HG03460 (cell line): ENCODE results near the gene ARRDC3.
"Not testable (repeated sequence)": the region's sequence is repeated elsewhere in the genome, so short reads cannot be mapped to it uniquely, and the experiment has no call there.

ENCODE experiments used
- ATAC-seq: cut with Tn5 transposase; IDR thresholded peaks from one replicate; pipeline ENCODE4 v1.9.1; 2021; ENCODE audit not compliant: unreplicated experiment

Gene ARRDC3

DNA sequence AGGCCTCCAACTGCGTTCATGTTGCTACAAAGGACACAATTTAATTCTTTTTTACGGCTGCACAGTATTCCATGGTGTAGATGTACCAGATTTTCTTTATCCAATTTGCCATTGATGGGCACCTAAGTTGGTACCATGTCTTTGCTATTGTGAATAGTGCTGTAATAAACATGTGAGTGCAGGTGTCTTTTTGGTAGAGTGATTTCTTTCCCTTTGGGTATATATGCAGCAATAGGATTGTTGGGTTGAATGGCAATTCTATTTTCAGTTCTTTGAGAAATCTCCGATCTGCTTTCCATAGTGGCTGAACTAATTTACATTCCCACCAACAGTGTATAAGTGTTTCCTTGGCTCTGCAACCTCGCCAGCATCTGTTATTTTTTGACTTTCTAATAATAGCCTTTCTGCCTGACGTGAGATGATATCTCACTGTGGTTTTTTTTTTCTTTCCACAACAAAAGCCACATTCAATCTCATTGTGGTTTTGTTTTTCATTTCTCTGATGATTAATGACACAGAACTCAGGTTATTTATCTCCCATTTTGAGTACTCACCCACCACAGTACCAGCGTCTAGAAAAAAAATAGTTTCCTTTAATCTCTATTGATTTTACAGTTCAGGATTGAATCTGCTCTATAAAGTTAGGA lies 21.9 kb downstream of the ARRDC3 start:
- peak; percentile 78 for ATAC-seq

DNA sequence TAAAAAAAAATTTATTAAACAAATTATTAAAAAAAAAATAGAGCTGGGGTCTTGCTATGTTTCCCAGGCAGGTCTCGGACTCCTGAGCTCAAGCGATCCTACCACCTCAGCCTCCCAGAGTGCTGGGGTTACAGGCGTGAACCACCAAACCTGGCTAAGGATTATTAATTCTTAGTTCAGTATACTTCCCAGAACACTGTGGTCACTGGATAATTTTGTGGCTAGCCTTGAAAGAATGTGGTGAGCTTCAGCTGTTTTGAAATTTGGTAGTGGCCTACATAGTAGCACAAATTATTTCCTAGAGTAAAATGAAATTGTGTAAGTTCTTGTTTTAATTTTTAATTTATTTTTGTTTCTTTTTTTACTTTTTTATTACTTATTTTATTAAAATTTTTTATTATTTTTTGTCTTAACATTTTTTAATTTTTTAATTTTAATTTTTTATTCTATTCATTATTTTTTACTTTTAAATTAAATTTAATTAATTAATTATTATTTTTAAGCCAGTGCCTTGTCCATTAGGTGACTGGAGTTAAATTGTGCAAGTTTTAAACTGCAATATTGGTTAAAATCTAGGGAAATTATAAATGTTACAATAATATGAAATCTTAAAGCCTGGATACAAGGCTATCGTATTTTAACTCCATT lies 23.0 kb downstream of the ARRDC3 start:
- ATAC-seq = no peak

DNA sequence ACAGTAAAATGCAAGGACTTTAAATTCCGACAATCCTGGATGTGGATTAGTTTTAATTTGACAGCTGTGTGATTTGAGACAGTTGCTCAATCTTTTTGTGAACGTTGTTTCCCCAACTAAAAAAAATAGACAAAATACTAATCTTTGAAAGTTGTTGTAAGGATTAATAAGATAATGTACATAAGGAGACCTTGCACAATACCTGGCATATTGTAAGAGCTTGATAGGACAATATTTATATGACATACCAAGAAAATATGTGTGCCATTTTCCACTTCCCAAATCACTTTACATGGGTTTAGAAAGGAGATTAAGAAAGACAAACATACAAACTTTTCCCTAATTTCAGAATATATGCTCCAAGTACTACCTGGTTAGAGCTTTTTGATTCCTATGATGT lies 25.3 kb downstream of the ARRDC3 start:
- no peak for ATAC-seq

DNA sequence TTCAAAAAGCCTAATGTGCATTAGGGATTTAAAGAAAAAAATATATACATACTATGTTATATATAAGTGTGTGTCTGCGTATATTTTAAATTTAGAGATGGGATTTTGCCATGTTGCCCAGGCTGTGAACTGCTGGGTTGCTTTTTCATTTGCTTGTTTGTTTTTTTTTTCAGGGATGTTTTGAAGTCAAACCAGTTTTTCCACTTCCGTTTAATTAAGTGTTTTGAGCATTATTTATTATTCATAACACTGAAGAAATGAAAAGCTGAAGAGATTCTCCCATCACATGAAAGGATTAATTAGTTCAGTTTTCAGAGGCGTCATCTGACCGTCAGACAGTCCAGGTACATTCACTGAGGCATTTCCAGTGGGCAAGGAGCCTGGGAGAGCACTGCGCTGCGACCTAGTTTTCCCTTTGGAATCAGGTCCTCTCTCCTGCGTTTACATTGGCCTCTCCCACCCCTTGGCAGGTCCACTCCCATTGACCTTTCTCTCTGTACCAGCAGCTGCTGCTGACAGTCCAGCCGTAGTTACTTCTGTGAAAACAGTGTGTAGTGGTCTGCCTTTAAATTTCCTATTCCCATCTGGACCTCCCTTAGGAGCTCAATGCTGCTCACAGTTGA lies 26.0 kb downstream of the ARRDC3 start:
- ATAC-seq = no peak

DNA sequence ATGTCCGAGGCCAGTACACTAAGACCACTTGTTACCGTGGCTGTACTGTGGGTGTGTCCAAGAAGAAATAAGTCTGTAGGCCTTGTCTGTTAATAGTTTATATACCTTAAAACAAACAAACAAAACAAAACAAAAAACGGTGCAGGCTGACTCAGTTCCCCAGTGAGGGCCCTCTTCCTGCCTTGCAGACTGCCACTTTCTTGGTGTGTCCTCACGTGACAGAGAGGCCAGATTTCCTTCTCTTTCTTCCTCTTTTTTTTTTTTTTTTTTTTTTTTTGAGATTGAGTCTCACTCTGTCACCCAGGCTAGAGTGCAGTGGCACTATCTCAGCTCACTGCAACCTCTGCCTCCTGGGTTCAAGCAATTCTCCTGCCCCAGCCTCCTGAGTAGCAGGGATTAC lies 28.2 kb downstream of the ARRDC3 start:
- ATAC-seq = not testable (repeated sequence)

DNA sequence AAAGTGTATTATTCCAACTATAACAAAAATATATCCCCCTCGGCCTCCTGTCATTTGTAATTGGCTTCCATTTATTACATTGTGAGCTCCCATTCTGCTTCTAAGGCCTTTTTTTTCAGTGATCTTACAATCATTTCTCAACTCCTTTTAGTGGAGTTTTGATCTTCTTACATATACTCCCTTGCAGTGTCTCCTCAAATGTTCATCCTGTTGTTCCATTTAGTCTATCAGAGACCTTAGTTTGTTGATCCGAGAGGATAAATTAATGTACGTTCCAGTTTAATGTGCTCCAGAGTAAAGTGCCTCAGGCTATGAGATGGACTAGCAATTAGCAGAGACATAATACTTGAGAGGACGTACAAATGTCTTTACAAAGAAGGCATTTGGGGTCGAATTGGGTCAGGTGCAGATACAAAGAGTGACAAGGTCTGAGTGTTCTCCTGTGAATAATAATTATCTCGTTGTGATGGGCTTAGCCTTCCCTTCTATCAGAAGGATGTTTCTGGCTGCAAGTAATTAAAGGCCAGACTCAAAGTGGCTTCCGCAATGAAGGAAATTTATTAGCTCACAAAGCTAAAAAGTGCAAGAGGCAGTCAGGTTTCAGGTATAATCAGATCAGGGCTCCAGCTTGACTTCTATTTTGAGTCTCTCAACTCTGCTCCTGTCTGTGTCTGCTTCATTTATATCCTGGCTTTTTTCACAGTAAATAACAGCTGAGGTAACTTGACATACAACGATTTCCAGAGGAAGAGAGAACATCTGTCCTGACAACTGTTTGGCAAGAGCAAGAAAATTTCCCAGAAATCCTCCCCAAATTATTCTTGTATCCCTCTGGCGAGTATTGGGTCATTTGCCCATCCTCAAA lies 30.1 kb downstream of the ARRDC3 start:
- ATAC-seq = no peak

DNA sequence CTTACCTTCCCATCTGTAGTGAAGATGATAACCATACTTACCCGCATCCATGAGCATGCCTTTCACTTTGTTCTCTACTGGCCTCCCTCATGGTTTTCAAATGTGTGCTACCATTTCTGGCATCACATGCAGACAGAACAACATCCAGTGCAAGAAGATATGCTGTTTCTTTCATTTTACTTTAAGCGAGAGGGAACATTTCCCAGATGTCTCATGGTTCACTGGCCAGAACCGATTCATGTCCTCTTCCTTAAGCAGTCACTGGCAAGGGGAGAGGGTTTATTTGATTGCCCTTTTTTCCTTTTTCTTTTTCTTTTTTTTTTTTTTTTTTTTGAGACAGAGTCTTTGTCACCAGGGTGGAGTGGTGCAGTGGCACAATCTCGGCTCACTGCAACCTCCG lies 37.7 kb downstream of the ARRDC3 start:
- ATAC-seq = no peak

DNA sequence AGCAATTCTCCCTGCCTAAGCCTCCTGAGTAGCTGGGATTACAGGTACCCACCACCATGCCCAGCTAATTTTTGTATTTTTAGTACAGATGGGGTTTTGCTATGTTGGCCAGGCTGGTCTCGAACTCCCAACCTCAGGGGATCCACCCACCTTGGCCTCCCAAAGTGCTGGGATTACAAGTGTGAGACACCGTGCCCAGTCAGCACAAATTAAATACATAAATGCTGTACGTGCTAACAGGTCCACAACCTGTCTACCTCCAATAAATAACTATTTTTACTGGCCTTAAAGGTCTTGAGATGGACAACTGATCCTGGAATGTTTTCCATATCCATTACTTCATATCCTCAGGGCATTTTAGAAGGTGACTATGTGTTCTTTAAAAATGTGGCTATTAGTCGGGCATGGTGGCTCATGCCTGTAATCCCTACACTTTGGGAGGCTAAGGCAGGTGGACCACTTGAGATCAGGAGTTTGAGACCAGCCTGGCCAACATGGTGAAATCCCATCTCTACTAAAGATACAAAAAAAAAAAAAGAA lies 38.4 kb downstream of the ARRDC3 start:
- ATAC-seq = not testable (repeated sequence)

DNA sequence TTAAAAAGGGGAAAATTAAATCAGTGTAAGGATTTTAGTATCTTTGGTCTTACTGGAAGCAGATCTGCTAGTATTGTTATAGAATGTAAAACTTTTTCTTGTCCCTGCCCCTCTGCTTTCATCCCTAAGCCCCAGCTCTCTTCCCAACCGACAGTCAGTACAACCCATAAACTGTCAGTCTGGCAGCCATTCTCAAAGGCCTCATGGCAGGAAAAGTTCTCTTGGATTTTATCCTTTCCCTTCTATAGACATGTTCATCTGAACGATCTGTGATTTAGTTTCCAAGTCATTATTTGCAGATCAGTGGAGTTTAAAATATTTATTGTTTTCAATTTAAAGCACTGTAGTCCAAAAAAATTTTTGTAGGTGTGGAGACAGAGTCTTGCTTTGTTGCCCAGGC lies 39.2 kb downstream of the ARRDC3 start:
- no peak for ATAC-seq

DNA sequence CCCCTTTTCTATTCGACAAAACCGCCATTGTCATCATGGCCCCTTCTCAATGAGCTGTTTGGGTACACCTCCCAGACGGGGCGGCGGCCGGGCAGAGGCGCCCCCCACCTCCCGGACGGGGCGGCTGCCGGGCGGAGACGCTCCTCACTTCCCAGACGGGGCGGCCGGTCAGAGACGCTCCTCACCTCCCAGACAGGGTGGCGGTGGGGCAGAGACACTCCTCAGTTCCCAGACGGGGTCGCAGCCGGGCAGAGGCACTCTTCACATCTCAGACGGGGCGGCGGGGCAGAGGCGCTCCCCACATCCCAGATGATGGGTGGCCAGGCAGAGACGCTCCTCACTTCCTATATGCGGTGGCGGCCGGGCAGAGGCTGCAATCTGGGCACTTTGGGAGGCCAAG lies 40.2 kb downstream of the ARRDC3 start:
- not testable (repeated sequence) for ATAC-seq

DNA sequence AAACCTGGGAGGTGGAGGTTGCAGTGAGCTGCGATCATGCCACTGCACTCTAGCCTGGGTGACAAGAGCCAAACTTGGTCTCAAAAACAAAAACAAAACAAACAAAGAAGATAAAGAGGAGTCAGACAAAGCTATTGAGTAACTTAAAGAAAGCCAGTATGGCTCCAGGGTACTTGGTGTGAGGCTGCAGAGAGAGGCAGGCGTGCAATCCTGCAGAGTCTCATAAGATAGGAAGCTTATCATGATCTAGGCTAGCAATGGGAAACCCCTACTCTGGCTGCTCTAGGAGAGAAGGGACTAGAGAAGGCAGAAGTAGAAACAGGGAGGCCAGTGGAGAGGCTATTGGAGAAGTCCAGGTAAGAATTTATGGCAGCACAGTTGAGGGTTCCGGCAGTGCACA lies 42.0 kb downstream of the ARRDC3 start:
- ATAC-seq = no peak

DNA sequence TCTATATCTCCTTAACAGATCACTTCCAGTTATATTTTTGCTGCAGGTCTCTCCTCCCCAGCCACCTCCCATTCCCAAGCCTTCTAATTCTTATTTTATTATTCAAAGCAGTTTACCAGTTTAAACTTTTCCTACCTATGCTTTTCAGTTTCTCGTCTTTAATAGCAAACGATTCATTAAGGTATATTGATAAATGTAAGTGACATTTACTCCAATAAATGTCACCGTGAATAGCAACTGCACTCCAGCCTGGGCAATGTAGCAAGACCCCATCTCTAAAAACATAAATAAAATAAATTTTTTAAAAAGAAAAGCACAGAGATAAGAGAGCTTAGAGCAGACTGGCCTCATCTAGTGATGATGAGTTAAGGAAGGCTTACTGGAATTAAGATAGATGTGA lies 42.6 kb downstream of the ARRDC3 start:
- no peak for ATAC-seq

DNA sequence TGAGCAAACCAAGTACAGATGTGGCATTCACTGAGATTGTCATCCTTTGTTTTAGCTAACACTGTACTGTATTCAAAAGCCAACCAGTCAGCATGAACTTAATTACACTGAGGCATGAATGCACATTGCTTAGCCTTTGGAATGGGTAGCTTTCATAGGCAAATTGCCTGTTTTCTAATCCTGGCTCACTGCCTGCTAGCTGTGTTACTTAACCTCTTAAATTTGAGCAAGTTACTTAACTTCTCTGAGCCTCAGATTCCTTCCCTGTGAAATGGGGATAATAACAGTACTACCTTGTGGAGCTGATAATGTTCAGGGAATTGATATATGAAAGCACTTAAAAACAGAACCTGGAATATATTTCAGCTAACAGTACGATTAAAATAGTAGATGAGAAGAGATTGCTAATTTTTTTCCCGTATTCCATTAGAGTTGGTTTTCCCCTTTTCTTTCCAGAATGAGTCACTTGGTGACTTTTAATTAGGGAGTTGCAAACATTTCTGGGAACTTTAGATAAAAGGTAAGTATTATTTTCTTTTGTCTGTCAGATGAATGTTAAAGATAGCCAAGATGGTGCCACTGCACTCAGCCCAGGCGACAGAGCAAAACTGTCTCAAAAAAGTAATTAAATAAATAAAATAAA lies 43.9 kb downstream of the ARRDC3 start:
- ATAC-seq = no peak

DNA sequence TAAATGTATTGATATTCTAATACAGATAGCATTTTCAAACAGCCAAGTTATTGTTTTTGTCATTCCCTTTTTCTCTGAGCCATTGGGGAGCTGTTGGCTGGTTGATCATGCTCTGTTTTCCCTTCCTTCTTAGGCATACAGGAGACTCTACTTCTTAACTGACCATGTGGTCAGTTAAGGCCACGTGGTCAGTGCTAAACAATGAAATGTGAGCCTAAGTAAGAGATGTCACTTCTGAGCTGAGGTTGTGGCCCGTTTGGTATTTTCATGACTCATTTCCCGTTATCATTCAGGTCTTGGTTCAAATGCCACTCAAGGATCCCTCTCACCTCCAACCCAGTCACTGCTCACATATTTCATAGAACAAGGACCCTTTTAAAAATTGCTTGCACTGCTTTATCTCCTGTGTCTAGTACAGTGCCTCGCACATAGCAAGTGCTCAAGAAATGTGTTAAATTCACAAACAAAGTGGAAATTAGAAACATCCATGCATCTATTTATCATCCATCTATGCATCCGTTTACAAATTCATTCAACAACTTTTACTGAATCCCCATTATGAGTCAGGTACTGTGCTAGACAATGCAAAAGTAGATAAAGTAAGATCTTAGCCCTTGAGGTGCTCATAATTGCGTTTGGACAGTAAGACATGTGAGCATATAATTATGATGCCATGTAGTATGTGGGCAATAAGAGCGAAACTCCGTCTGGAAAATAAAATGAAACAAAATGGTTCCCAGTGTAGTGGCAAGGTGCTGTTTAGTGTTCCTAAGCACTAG lies 50.7 kb downstream of the ARRDC3 start:
- peak; percentile 61 for ATAC-seq

DNA sequence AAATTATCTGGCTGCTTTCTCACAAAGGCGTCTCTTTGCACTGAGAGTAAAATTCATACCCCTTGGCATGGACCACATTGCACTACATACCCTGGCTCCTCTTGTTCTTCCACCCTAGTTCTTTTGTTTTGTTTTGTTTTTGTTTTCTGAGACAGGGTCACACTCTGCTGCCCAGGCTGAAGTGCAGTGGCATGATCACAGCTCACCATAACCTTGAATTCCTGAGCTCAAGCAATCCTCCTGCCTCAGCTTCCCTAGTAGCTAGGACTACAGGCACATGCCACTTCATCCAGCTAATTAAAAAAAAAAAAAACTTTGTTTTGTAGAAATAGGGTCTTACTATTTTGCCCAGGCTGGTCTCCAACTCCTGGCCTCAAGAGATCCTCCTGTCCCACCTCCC lies 51.4 kb downstream of the ARRDC3 start:
- ATAC-seq = no peak

DNA sequence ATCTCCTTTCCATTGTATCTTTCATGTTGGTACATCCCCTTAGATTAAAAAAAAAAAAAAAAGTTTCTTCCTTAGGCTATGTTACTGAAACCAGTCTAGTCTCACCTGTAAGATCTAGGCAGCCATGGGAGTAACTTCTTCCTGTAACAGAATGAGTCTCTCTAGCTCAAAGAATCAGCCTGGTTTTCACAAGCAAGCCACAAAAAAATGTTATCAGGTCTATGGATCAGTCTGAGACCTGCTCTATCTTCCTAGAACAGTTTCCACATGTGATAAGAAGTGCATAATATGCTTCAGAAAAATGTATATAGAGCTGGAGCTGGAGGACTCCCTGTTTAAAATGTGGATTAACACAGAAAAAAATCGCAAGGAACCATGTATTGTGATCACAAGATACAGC lies 53.8 kb downstream of the ARRDC3 start:
- ATAC-seq = no peak

DNA sequence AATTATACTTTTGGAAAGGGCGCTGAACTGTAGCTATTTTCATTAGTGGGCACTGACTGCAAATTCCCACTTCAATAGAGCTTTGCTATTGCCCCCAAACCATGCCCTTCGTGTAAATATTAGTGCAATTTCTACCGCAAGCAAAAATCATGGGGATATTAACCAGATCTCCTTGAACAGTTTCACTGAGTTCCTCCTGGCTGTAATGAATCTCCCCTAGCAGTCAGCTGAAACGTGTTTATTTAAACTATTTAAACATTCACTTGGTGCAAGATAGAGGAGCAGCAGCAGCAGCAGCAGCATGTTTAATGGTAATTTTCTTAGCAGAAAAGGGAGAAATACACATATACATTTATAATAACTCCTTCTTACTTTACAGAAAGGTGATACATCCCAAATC lies 54.4 kb downstream of the ARRDC3 start:
- no peak for ATAC-seq

DNA sequence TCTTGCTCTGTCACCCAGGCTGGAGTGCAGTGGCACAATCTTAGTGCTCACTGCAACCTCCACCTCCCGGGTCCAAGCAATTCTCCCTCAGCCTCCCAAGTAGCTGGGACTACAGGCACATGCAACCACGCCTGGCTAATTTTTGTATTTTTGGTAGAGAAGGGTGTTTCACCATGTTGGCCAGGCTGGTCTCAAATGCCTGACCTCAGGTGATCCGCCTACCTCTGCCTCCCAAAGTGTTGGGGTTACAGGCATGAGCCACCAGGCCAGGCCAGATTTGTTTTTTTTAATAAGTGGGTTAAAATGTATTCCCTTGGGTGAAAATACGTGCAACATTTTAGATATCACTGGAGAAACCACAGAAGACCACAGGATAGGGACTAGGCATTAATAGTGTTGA lies 60.1 kb downstream of the ARRDC3 start:
- ATAC-seq = not testable (repeated sequence)

DNA sequence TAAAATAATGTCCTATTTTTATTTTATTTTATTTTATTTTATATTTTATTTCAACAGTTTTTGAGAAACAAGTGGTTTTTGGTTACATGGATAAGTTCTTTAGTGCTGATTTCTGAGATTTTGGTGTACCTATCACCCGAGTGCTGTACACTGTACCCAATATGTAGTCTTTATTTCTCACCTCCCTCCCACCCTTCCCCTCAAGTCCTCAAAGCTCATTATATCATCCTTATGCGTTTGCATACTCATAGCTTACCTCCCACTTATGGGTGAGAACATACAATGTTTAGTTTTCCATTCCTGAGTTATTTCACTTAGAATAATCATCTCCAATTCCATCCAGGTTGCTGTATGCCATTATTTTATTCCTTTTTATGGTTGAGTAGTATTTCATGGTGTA lies 63.5 kb downstream of the ARRDC3 start:
- ATAC-seq = no peak

DNA sequence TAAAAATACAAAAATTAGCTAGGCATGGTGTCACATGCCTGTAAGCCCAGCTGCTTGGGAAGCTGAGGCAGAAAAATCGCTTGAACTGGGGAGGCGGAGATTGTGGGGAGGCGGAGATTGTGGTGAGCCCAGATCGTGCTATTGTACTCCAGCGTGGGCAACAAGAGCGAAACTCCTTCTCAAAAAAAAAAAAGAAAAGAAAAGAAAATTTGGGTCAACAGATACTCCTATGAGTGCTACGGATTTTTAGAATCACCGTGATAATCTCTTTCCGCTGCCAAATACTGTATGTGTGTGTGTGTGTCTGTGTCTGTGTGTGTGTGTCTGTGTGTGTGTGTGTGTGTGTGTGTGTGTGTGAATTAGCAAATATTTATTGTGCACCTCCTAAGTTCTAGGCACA lies 64.4 kb downstream of the ARRDC3 start:
- ATAC-seq = no peak
